HepG2 (cell line): ENCODE results near the gene PPP1R2B. TPM values are rescaled to one million over a fixed set of nuclear protein-coding genes. Genes with fewer than 3 reads are reported as not detected.

ENCODE experiments used
- ATAC-seq: fragments of 200-7000 bp; cut with Tn5 transposase; 3 replicates; pipeline ENCODE4 v1.9.1; 2020; ENCODE audit warnings: mild to moderate bottlenecking, moderate library complexity
- BruUV-seq: library from RNA; stranded (reverse); fragments of 400-500 nt; replicated peaks from 2 replicates; lab custom pipeline; 2021; lab: Mats Ljungman, UMichigan
- CTCF ChIA-PET: fragments of 300-600 bp; formaldehyde crosslinking; extraction: SDS; loops from one replicate; lab custom pipeline; 2021; ENCODE audit warnings: low total read pairs, inconsistent platforms, low intra/inter-chr PET ratio; lab: Yijun Ruan, JAX
- POLR2A ChIA-PET: fragments of 350-600 bp; sonication (Branson Sonifier 250); formaldehyde crosslinking; loops from one replicate; lab custom pipeline; 2020; ENCODE audit warnings: antibody characterized with exemption, inconsistent platforms; lab: Yijun Ruan, JAX
- DNase-seq: peaks from one replicate; pipeline ENCODE4 v3.0.0-alpha.2; 2015; ENCODE audit warnings: low spot score
- FAIRE-seq: peaks from 3 replicates; lab custom pipeline; 2011; peaks lifted over from hg19 to GRCh38; lab: Jason Lieb, UNC
- H2AFZ ChIP-seq: one replicate; pipeline ENCODE4 v1.6.1; 2011; ENCODE audit warnings: low read length, inconsistent platforms
- H3K27ac ChIP-seq: fragments of 300-600 bp; 3 replicates; pipeline ENCODE4 v1.8.0; 2011; ENCODE audit warnings: mixed run types, mild to moderate bottlenecking, mixed read lengths, low read length, inconsistent platforms; ENCODE audit not compliant: insufficient read depth; ENCODE audit errors: extremely low read length
- H3K27me3 ChIP-seq, 2 experiments: fragments of 200-600 bp in 1 of 2; 2 replicates in 1 of 2; 3 replicates in 1 of 2; pipeline versions ENCODE4 v1.6.0 to v1.8.0; 2011; ENCODE audit warnings: low read length in 2 of 2, mild to moderate bottlenecking in 2 of 2, moderate library complexity in 2 of 2, inconsistent platforms in 1 of 2; ENCODE audit not compliant: insufficient read depth in 2 of 2, control insufficient read depth in 1 of 2
- H3K36me3 ChIP-seq, 2 experiments: fragments of 200-600 bp in 1 of 2; replicated peaks in 1 of 2; 2 replicates in 1 of 2; 3 replicates in 1 of 2; pipeline versions ENCODE4 v1.5.1 to v1.8.0; 2011; ENCODE audit warnings: low read length in 2 of 2, inconsistent platforms in 1 of 2; ENCODE audit not compliant: insufficient read depth in 2 of 2, control insufficient read depth in 1 of 2
- H3K4me1 ChIP-seq: 2 replicates; pipeline ENCODE4 v1.5.1; 2012; ENCODE audit warnings: low read length, inconsistent platforms; ENCODE audit not compliant: insufficient read depth
- H3K4me2 ChIP-seq: 2 replicates; pipeline ENCODE4 v1.6.0; 2011; ENCODE audit warnings: low read depth, low read length, inconsistent platforms
- H3K4me3 ChIP-seq, 3 experiments: fragments of 200-600 bp in 1 of 3; sonication (generic), shearing (Covaris generic) in 1 of 3; replicated peaks in 1 of 3; 2 replicates each; pipeline ENCODE4 v1.5.1; 2011 to 2016; ENCODE audit warnings: low read length in 3 of 3, inconsistent platforms in 2 of 3, low read depth in 2 of 3, mild to moderate bottlenecking in 2 of 3, control low read depth in 1 of 3, mixed read lengths in 1 of 3; ENCODE audit not compliant: insufficient read depth in 1 of 3
- H3K79me2 ChIP-seq: one replicate; pipeline ENCODE4 v1.6.1; 2011; ENCODE audit warnings: low read length, inconsistent platforms; ENCODE audit not compliant: insufficient read depth
- H3K9ac ChIP-seq: 2 replicates; pipeline ENCODE4 v1.6.0; 2011; ENCODE audit warnings: mild to moderate bottlenecking, low read depth, low read length, inconsistent platforms; ENCODE audit not compliant: insufficient read depth
- H3K9me3 ChIP-seq: 2 replicates; pipeline ENCODE4 v1.5.1; 2012; ENCODE audit warnings: mild to moderate bottlenecking, low read length
- H4K20me1 ChIP-seq: 2 replicates; pipeline ENCODE4 v1.6.0; 2011; ENCODE audit warnings: inconsistent platforms, mild to moderate bottlenecking, low read length, moderate library complexity; ENCODE audit not compliant: insufficient read depth
- CEBPG ChIP-seq: IDR thresholded peaks from 2 replicates; pipeline ENCODE4 v1.6.1; 2016
- CHD2 ChIP-seq: IDR thresholded peaks from 2 replicates; pipeline ENCODE4 v1.6.1; 2011; ENCODE audit warnings: low read depth, low read length, improper control_type of control experiment
- DR1 ChIP-seq: sonication (generic); formaldehyde crosslinking; IDR thresholded peaks from 2 replicates; pipeline ENCODE4 v1.8.0; 2021; ENCODE audit warnings: mild to moderate bottlenecking, missing genetic modification reagents, inconsistent platforms
- EEA1 ChIP-seq: sonication (generic); formaldehyde crosslinking; IDR thresholded peaks from 2 replicates; pipeline ENCODE4 v1.5.1; 2020; ENCODE audit warnings: mild to moderate bottlenecking, missing genetic modification reagents, borderline replicate concordance
- FOXK1 ChIP-seq: sonication (generic); formaldehyde crosslinking; IDR thresholded peaks from 2 replicates; pipeline ENCODE4 v1.4.0; 2020; ENCODE audit warnings: low read depth, missing genetic modification reagents, borderline replicate concordance
- HDAC6 ChIP-seq: fragments of 200-600 bp; sonication (generic); IDR thresholded peaks from 2 replicates; pipeline ENCODE4 v1.7.0; 2017; ENCODE audit warnings: mild to moderate bottlenecking, antibody characterized with exemption, low read length, low read depth
- MEIS2 ChIP-seq: sonication (generic); formaldehyde crosslinking; IDR thresholded peaks from 2 replicates; pipeline ENCODE4 v1.9.0; 2021; ENCODE audit warnings: mild to moderate bottlenecking, missing genetic modification reagents
- MZF1 ChIP-seq: sonication (generic); formaldehyde crosslinking; IDR thresholded peaks from 2 replicates; pipeline ENCODE4 v1.8.1; 2023; ENCODE audit warnings: mild to moderate bottlenecking, missing genetic modification reagents, borderline replicate concordance
- NR1H2 ChIP-seq: sonication (generic); formaldehyde crosslinking; IDR thresholded peaks from 2 replicates; pipeline ENCODE4 v1.8.1; 2022; ENCODE audit warnings: low read depth, missing genetic modification reagents, borderline replicate concordance
- RARA ChIP-seq: IDR thresholded peaks from 2 replicates; pipeline ENCODE4 v1.6.1; 2016; ENCODE audit warnings: missing genetic modification reagents, missing compliant biosample characterization
- SKI ChIP-seq: fragments of 450-650 bp; IDR thresholded peaks from one replicate; pipeline ENCODE4 v1.6.1; 2018; ENCODE audit warnings: mild to moderate bottlenecking; ENCODE audit not compliant: partially characterized antibody
- SMARCE1 ChIP-seq: fragments of 450-650 bp; IDR thresholded peaks from 2 replicates; pipeline ENCODE4 v1.6.1; 2017; ENCODE audit warnings: borderline replicate concordance
- SUZ12 ChIP-seq: fragments of 150-350 bp; IDR thresholded peaks from 2 replicates; pipeline ENCODE4 v1.6.1; 2014; ENCODE audit warnings: low read depth, low read length
- ZNF484 ChIP-seq: sonication (generic); formaldehyde crosslinking; IDR thresholded peaks from 2 replicates; pipeline ENCODE4 v1.5.1; 2020; ENCODE audit warnings: mild to moderate bottlenecking, low read depth, missing genetic modification reagents, borderline replicate concordance
- WGBS: methylation state at CpG from one replicate; pipeline ENCODE4 v1.1.6; 2017; ENCODE audit warnings: low lambda C conversion rate; 5-methylcytosine and 5-hydroxymethylcytosine counted together
- in situ Hi-C: cut with HindIII; loops from 2 replicates; pipeline ENCODE4 v1.10.0; 2017; ENCODE audit warnings: low pct_unique_long_range_greater_than_20kb; ENCODE audit not compliant: extremely low pct_ligation_motif_present
- intact Hi-C: fragments of 100-400 bp; cut with micrococcal nuclease; formaldehyde crosslinking; loops from one replicate; pipeline ENCODE4 v1.10.0; 2022; ENCODE audit not compliant: unreplicated experiment
- polyA plus RNA-seq, 8 experiments: library from polyadenylated mRNA; depleted of rRNA in 3 of 8; stranded (reverse) in 7 of 8; unstranded in 1 of 8; fragments of >200 nt; fragmentation: Illumina TruSeq in 4 of 8; extraction: Trizol in 4 of 8; gene quantifications; 2 replicates each; pipeline versions ENCODE4 v1.2.1 to v1.2.3, GENCODE V29; 2011 to 2016; ENCODE audit warnings: low read depth in 4 of 8, missing spikeins in 1 of 8, mixed read lengths in 1 of 8; ENCODE audit not compliant: insufficient read depth in 1 of 8
- total RNA-seq, 5 experiments: library from RNA; depleted of rRNA; stranded (reverse); fragments of >200 nt; fragmentation: Illumina TruSeq; extraction: Trizol; gene quantifications; 2 replicates each; pipeline ENCODE4 v1.2.3, GENCODE V29; 2016; ENCODE audit warnings: low read depth in 1 of 5
- TF ChIP-seq, protein P1 (sequence below), 2 experiments: fragments of 450-650 bp in 1 of 2; sonication (generic) in 1 of 2; formaldehyde crosslinking; IDR thresholded peaks; 2 replicates each; pipeline versions ENCODE4 v1.5.0 to v1.8.0; 2020 to 2022; ENCODE audit warnings: mild to moderate bottlenecking in 1 of 2, missing genetic modification reagents in 1 of 2
- TF ChIP-seq, protein P2 (sequence below): sonication (generic); formaldehyde crosslinking; IDR thresholded peaks from 2 replicates; pipeline ENCODE4 v1.8.1; 2023; ENCODE audit warnings: mild to moderate bottlenecking, missing genetic modification reagents
- TF ChIP-seq, protein P3 (sequence below): sonication (generic); formaldehyde crosslinking; IDR thresholded peaks from 2 replicates; pipeline ENCODE4 v1.4.0; 2020; ENCODE audit warnings: mild to moderate bottlenecking, missing genetic modification reagents, borderline replicate concordance

PPP1R2B gene
- total and polyA plus RNA-seq, 2 of the 13 experiments (the other 11 are each of a cell fraction or from before 2014, with no cell fraction given): 0.07 TPM; not detected in 1

DNA sequence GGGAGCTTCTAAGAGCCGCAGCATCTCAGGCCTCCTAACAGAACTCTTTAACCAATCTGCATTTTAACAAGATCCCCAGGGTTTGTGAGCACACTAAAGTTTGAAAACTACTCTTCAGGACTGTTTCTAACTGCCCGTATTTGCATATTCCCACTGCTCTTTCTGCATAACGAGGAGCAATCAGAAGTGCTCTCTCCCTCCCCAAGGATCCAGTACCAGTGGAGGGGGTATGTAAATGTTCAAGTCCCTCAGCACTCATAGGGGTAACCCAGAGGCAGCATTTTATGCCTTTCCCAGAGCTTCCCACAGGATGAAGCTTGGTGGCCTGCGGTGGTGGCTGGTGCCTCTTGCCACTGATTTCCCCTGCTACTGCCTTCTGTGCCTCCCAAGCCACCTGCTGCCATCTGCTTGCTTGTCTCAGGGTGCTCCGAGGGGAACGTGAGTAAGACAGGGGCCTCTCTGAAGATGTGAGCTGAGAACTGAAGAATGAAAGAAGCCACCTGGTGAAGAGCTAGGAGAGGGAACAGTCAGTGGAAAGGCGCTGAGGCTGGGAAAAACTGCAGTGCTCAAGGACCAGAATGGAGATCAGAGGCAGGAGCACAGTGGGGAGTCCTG is 30.0 kb upstream of the PPP1R2B start (continued):
- TF ChIP-seq, protein P1, sequence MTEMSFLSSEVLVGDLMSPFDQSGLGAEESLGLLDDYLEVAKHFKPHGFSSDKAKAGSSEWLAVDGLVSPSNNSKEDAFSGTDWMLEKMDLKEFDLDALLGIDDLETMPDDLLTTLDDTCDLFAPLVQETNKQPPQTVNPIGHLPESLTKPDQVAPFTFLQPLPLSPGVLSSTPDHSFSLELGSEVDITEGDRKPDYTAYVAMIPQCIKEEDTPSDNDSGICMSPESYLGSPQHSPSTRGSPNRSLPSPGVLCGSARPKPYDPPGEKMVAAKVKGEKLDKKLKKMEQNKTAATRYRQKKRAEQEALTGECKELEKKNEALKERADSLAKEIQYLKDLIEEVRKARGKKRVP (CRISPR knock-in tag; IDR thresholded peaks at IDR 0.05): no peak
- TF ChIP-seq, protein P2, sequence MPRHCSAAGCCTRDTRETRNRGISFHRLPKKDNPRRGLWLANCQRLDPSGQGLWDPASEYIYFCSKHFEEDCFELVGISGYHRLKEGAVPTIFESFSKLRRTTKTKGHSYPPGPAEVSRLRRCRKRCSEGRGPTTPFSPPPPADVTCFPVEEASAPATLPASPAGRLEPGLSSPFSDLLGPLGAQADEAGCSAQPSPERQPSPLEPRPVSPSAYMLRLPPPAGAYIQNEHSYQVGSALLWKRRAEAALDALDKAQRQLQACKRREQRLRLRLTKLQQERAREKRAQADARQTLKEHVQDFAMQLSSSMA (CRISPR knock-in tag): no peak

DNA sequence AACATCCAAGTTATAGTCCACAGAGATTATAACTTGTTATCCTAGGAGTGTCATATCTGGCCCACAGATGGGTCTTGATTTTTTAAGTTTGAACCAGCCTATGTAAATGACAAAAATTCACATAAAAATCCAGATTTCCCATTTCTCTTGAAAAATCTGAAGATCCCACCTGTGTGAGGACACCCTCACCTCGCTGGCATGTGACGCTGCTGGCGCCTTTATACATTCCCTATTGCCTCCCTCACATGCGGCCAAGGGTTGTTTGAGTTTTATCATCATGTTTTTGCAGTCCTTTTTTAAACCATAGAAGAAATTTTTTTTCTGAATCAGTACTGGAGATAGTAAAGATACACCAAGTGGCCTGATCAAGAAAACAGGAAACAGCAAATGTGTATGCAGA is 25.9 kb upstream of the PPP1R2B start:
- Histone ChIP-seq H3K27me3 (no peaks in the 10 kb centered on the region; a peak in 1 of 5 replicates), H3K4me3 (no peak overlapping the region), H4K20me1 (no peaks in the 10 kb centered on the region), H3K9me3 (no peaks in the 10 kb centered on the region), H3K36me3 (no peaks in the 10 kb centered on the region), H3K4me1 (no peaks in the 10 kb centered on the region), H3K9ac (no peak overlapping the region), H2AFZ (no peak overlapping the region), H3K27ac (no peak overlapping the region), H3K79me2 (no peaks in the 10 kb centered on the region), H3K4me2 (no peak overlapping the region)
- WGBS: 46% methylated on average over 4 of the region's 4 CpGs
- no peak for FAIRE-seq
- CTCF ChIA-PET: interaction anchor here (0.9 kb wide), 1 partner anchor 1685 kb away, joined by 3 read pairs; no protein-coding TSS in a partner anchor
- ATAC-seq: no peak
- DNase-seq: no peak
- POLR2A ChIA-PET: no interaction called here
- BruUV-seq: no TSS peak
- in situ Hi-C loops (loop anchor here (10.0 kb wide), 1 partner anchor 879 kb away; no protein-coding TSS in a partner anchor), intact Hi-C loops (loop anchor here (1.0 kb wide), 1 partner anchor 881 kb away; no protein-coding TSS in a partner anchor)
- no peak for TF ChIP-seq SMARCE1
- no peak for TF ChIP-seq RARA (CRISPR knock-in tag)
- TF ChIP-seq HDAC6: no peak
- no peak for TF ChIP-seq DR1 (CRISPR knock-in tag)
- no peak for TF ChIP-seq MZF1 (CRISPR knock-in tag)
- no peak for TF ChIP-seq SKI
- TF ChIP-seq NR1H2 (CRISPR knock-in tag): no peak
- TF ChIP-seq, protein P3, sequence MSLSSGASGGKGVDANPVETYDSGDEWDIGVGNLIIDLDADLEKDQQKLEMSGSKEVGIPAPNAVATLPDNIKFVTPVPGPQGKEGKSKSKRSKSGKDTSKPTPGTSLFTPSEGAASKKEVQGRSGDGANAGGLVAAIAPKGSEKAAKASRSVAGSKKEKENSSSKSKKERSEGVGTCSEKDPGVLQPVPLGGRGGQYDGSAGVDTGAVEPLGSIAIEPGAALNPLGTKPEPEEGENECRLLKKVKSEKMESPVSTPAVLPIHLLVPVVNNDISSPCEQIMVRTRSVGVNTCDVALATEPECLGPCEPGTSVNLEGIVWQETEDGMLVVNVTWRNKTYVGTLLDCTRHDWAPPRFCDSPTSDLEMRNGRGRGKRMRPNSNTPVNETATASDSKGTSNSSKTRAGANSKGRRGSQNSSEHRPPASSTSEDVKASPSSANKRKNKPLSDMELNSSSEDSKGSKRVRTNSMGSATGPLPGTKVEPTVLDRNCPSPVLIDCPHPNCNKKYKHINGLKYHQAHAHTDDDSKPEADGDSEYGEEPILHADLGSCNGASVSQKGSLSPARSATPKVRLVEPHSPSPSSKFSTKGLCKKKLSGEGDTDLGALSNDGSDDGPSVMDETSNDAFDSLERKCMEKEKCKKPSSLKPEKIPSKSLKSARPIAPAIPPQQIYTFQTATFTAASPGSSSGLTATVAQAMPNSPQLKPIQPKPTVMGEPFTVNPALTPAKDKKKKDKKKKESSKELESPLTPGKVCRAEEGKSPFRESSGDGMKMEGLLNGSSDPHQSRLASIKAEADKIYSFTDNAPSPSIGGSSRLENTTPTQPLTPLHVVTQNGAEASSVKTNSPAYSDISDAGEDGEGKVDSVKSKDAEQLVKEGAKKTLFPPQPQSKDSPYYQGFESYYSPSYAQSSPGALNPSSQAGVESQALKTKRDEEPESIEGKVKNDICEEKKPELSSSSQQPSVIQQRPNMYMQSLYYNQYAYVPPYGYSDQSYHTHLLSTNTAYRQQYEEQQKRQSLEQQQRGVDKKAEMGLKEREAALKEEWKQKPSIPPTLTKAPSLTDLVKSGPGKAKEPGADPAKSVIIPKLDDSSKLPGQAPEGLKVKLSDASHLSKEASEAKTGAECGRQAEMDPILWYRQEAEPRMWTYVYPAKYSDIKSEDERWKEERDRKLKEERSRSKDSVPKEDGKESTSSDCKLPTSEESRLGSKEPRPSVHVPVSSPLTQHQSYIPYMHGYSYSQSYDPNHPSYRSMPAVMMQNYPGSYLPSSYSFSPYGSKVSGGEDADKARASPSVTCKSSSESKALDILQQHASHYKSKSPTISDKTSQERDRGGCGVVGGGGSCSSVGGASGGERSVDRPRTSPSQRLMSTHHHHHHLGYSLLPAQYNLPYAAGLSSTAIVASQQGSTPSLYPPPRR (CRISPR knock-in tag): no peak
- no peak for TF ChIP-seq FOXK1 (CRISPR knock-in tag)
- TF ChIP-seq EEA1 (CRISPR knock-in tag): no peak
- TF ChIP-seq CEBPG: no peak
- TF ChIP-seq CHD2: no peak
- no peak for TF ChIP-seq SUZ12
- TF ChIP-seq MEIS2: no peak
- TF ChIP-seq ZNF484 (CRISPR knock-in tag): no peak
